Measurements from ENCODE around the gene HCK. TPM values are rescaled to one million over a fixed set of nuclear protein-coding genes. Genes with fewer than 3 reads are reported as not detected.

The HCK gene
- total RNA-seq, 1 donor from 2014 or later = under 0.01 TPM

DNA sequence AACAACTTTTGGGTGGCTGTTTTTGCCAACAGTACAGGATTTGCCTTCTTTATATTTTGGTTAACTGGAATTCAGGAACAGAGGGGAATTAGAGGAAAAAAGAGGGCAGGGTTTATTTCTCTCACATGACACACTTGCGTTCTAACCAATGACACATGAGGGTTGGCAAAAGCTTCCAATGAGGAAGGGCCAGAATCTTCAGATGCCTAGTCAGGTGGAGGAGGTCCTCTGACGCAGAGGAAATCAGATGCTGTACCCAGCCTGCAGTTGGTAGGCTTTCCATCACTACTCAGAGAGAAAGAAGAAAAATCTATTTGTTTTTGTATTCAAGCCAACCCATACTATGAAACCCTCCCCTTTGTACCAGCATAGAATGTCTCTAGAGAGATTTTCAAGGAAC lies 78.3 kb downstream of the HCK start:
- FAIRE-seq = no peak
- peaks cover 8% of the 10 kb centered on the region for H3K36me3 ChIP-seq (ENCODE audit: control insufficient read depth, insufficient read depth, low read length)

DNA sequence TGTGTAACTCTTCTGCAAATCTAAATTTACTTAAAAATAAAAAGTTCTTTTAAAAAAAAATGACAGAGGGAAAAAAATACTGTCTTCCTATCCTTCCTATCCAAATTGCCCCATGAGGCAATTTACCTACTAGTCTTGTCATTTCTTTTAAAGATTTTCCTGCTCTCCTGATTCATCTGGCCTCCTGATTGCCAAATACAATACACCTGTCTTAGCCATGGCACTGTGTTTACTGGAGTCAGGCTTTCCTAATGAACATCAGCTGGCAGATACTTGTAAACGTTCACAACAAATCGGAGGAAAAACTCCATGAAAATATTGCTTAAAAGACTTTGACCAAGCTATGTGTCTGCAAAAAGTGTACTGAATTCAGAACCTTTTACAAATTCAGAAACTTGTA lies 78.9 kb downstream of the HCK start:
- Histone ChIP-seq H3K36me3 (ENCODE audit: control insufficient read depth, insufficient read depth, low read length) (peaks cover 9% of the 10 kb centered on the region), H3K27me3 (ENCODE audit: control insufficient read depth, insufficient read depth, low read length) (no peaks in the 10 kb centered on the region), H3K4me3 (ENCODE audit: low read depth, low read length) (no peak overlapping the region)
- TF ChIP-seq, protein P1, sequence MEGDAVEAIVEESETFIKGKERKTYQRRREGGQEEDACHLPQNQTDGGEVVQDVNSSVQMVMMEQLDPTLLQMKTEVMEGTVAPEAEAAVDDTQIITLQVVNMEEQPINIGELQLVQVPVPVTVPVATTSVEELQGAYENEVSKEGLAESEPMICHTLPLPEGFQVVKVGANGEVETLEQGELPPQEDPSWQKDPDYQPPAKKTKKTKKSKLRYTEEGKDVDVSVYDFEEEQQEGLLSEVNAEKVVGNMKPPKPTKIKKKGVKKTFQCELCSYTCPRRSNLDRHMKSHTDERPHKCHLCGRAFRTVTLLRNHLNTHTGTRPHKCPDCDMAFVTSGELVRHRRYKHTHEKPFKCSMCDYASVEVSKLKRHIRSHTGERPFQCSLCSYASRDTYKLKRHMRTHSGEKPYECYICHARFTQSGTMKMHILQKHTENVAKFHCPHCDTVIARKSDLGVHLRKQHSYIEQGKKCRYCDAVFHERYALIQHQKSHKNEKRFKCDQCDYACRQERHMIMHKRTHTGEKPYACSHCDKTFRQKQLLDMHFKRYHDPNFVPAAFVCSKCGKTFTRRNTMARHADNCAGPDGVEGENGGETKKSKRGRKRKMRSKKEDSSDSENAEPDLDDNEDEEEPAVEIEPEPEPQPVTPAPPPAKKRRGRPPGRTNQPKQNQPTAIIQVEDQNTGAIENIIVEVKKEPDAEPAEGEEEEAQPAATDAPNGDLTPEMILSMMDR (IDR thresholded peaks at IDR 0.05; ENCODE audit: insufficient read depth, low read length, severe bottlenecking) = no peak
- FAIRE-seq (no peak), DNase-seq (ENCODE audit: low read depth) (no peak)

More for the DNA sequence above, 78.3 kb downstream of the HCK start:
- Histone ChIP-seq H3K27me3 (ENCODE audit: control insufficient read depth, insufficient read depth, low read length) (no peaks in the 10 kb centered on the region), H3K4me3 (ENCODE audit: low read depth, low read length) (no peak overlapping the region)
- TF ChIP-seq, protein P1 (IDR thresholded peaks at IDR 0.05; ENCODE audit: insufficient read depth, low read length, severe bottlenecking) = no peak
- no peak for DNase-seq (ENCODE audit: low read depth)

DNA sequence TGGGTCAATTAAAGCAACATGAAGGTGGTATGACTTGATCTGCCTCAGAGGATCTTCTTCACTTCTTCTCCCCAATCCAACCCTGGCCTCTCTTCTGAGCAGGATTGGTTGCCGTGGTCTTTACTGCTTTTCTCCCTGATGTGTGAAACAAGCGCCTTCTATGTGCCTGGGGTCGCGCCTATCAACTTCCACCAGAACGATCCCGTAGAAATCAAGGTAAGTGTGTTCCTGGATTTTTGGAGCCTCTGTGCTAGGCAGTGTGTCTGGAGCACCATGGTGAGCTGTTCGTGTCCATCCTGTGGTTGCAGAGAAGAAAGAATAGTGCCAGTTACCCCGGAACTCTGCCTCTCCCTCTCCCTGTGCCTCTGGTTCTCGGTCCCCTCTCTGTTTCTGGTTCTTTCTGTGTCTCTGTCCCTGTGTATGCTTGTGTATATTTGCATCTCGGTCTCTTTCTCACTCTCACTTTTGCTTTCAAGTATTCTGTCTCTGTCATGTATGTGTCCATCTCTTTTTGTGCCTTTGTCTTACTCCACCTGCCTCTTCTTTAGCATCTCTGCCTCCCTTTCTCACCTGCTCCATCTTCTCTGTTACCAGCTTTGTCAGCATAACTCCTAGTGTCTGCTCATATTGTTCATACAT lies 81.0 kb downstream of the HCK start:
- H3K27me3 ChIP-seq (ENCODE audit: control insufficient read depth, insufficient read depth, low read length) = no peaks in the 10 kb centered on the region
- H3K36me3 ChIP-seq (ENCODE audit: control insufficient read depth, insufficient read depth, low read length) = peaks cover 13% of the 10 kb centered on the region
- H3K4me3 ChIP-seq (ENCODE audit: low read depth, low read length) = no peak overlapping the region
- FAIRE-seq = no peak
- DNase-seq (ENCODE audit: low read depth) = no peak
- TF ChIP-seq, protein P1 (IDR thresholded peaks at IDR 0.05; ENCODE audit: insufficient read depth, low read length, severe bottlenecking) = no peak

DNA sequence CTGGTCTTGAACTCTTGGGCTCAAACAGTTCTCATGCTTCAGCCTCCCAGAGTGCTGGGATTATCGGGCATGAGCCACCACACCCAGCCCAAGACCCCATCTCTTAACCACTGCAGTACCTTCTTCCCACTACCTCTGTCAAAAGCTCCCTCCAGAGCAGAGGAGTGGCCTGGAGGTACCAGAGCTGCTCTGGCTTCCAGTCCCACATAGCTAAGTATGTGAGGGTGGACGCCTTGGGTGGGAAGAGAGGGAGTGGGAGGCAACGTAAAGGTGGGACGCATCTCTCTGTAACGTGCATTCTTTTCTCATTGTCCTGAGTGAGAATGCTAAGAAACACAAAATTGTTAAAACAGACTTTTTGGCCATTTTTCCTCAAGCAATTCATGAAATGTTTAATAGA lies 82.0 kb downstream of the HCK start:
- TF ChIP-seq, protein P1 (IDR thresholded peaks at IDR 0.05; ENCODE audit: insufficient read depth, low read length, severe bottlenecking) = no peak
- Histone ChIP-seq H3K36me3 (ENCODE audit: control insufficient read depth, insufficient read depth, low read length) (peaks cover 15% of the 10 kb centered on the region), H3K27me3 (ENCODE audit: control insufficient read depth, insufficient read depth, low read length) (no peaks in the 10 kb centered on the region), H3K4me3 (ENCODE audit: low read depth, low read length) (no peak overlapping the region)
- FAIRE-seq (no peak), DNase-seq (ENCODE audit: low read depth) (no peak)

DNA sequence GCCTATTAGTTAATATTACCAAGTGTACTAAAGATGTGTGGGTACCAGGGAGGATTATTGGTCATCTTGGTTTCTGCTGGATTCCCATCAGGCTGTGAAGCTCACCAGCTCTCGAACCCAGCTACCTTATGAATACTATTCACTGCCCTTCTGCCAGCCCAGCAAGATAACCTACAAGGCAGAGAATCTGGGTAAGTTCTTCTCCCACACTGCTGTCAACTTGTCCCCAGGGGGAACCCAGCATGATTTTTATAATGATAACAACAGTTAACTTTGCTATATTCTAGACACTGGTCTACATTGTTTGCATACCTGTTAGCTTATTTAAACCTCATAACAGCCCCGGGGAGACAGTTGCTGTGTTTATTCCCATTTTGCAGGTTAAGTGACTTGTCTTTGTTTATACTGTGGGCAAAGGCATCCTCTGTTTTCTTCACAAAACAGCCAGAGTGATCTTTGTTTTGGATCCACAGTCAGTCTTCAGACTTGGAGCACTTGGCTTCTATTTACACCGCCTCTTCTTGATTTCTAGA lies 84.0 kb downstream of the HCK start:
- no peak overlapping the region for H3K4me3 ChIP-seq (ENCODE audit: low read depth, low read length)
- H3K36me3 ChIP-seq (ENCODE audit: control insufficient read depth, insufficient read depth, low read length) = peaks cover 21% of the 10 kb centered on the region
- H3K27me3 ChIP-seq (ENCODE audit: control insufficient read depth, insufficient read depth, low read length) = no peaks in the 10 kb centered on the region
- FAIRE-seq (no peak), DNase-seq (ENCODE audit: low read depth) (no peak)
- TF ChIP-seq, protein P1 (IDR thresholded peaks at IDR 0.05; ENCODE audit: insufficient read depth, low read length, severe bottlenecking) = no peak

DNA sequence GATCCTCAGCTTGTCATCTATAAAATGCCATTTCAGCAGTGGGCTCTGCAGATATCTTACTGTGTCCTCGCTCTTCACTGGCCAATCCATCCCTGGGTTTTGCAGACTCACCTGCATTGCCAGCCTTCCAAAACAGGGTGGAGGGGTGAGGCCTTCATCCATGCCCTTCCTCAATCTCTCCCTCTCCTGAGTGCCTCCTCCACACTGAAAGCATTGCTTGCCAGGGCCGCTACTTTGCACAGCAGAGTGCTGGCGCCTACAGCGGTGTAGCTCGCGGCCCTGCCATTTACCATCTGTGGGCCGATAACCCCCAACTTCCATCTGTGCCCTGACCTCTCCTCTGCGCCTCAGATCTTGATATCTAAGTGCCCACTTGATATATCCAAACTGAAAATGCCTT lies 86.9 kb downstream of the HCK start:
- DNase-seq (ENCODE audit: low read depth) (no peak), FAIRE-seq (no peak)
- TF ChIP-seq, protein P1 (IDR thresholded peaks at IDR 0.05; ENCODE audit: insufficient read depth, low read length, severe bottlenecking) = no peak
- peaks cover 33% of the 10 kb centered on the region for H3K36me3 ChIP-seq (ENCODE audit: control insufficient read depth, insufficient read depth, low read length)
- H3K4me3 ChIP-seq (ENCODE audit: low read depth, low read length) = no peak overlapping the region
- no peaks in the 10 kb centered on the region for H3K27me3 ChIP-seq (ENCODE audit: control insufficient read depth, insufficient read depth, low read length)

All from bronchial epithelial cell (primary cell).